Activated CD4-positive, CD25-positive, alpha-beta regulatory T cell treated with anti-CD3 and anti-CD28 coated beads, Interleukin-2, amount 50 U/mL, for 72 hours (primary cell): ENCODE results near the gene SLC38A10.

Experiments
- DNase-seq: peaks from one replicate; pipeline ENCODE4 v3.0.0; 2021

Gene SLC38A10

GRCh38 chr17:81200201-81200600 lies 94.9 kb downstream of the SLC38A10 start:
- DNase-seq: no peak

- DNase-seq: no peak
These were observed 95.7 kb downstream of the SLC38A10 start for GRCh38 chr17:81199482-81199830.

GRCh38 chr17:81198826-81199481 lies 96.2 kb downstream of the SLC38A10 start:
- DNase-seq: no peak

GRCh38 chr17:81197831-81198490 lies 97.1 kb downstream of the SLC38A10 start:
- DNase-seq: no peak

GRCh38 chr17:81197409-81197795 lies 97.7 kb downstream of the SLC38A10 start:
- DNase-seq: no peak

- no peak for DNase-seq
These were observed 98.3 kb downstream of the SLC38A10 start for GRCh38 chr17:81196505-81197408.

- no peak for DNase-seq
These were observed 99.1 kb downstream of the SLC38A10 start for GRCh38 chr17:81195941-81196495.
